ENCODE results near the gene P4HTM.

- TF ChIP-seq EZH2 (IDR thresholded peaks at IDR 0.05; ENCODE audit: low read depth) (no peak), CTCF (conservative IDR thresholded peaks at IDR 0.05) (no peak)
Measured at GRCh38 chr3:48979451-48979850, 10.6 kb upstream of the P4HTM start.
